Lower leg skin (tissue), 3 donors: ENCODE results near the gene DNAJC18.

Source experiments
- CTCF ChIP-seq, 3 donors: fragments of 450-650 bp; IDR thresholded peaks; one replicate each; pipeline ENCODE4 v1.5.1; 2016; ENCODE audit warnings: antibody characterized with exemption in 3 of 3, mild to moderate bottlenecking in 3 of 3, moderate library complexity in 2 of 3
- POLR2A ChIP-seq, 2 donors: fragments of 450-650 bp; IDR thresholded peaks; one replicate each; pipeline ENCODE4 v1.6.1; 2016 to 2017; ENCODE audit warnings: antibody characterized with exemption in 2 of 2, mild to moderate bottlenecking in 1 of 2, moderate library complexity in 1 of 2

- TF ChIP-seq CTCF (IDR thresholded peaks at IDR 0.05) (no peak), POLR2A (IDR thresholded peaks at IDR 0.05) (no peak)
Measured at GRCh38 chr5:139475865-139476617, 36.7 kb upstream of the DNAJC18 start.
